ENCODE data around the gene AXIN1.

AXIN1 gene

DNA sequence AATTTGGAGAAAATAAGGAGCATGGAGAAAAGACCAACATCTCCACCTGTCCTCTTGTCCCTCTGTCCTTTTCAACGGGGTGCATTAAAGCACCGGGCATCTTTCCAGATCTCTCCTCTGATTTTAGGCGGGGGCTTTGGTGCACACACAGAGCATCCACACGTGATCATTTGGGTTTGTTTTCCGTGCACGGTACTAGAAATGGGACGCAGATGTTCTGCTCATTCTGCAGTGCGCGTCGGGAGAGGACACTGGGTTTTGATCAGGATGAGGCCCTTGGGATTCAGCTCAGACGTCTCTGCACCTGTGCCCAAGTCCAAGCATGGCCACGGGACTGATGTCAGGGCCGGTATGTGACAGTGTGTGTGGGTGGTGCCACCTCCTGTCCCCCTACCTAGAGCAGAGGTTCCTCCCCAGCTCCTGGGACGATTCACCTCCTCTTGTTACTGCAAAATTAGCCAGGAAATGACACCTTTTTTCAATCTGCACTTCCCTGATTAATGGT, 37.7 kb downstream of the AXIN1 start:
- Histone ChIP-seq H3K9me3 (ENCODE audit: insufficient read depth, low read depth, low read length) (no peaks in the 10 kb centered on the region), H3K27ac (ENCODE audit: low read length) (no peak overlapping the region), H3K27me3 (ENCODE audit: insufficient read depth, low read length) (no peaks in the 10 kb centered on the region), H3K4me1 (ENCODE audit: insufficient read depth, low read length) (peaks cover 7% of the 10 kb centered on the region), H3K36me3 (ENCODE audit: insufficient read depth, low read depth, low read length) (peaks cover 36% of the 10 kb centered on the region), H3K9ac (ENCODE audit: low read depth, low read length) (no peak overlapping the region), H3K4me3 (ENCODE audit: low read length) (no peak overlapping the region)

DNA sequence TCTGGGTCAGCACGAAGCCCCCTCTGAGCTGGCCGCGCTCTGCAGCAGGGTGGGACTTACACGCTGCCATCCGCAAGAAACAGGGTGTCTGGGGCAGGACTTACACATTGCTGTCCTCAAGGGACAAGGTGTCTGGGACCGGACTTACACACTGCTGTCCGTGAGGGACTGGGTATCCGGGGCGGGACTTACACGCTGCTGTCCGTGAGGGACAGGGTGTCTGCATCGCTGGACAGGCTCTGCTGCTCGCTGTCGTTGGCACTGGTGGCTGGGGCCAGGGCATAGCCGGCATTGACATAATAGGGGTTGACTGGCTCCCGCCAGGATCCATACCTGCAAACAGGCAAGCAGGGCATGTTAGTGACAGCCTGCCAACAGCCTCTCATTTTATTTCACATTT, 38.2 kb downstream of the AXIN1 start:
- Histone ChIP-seq H3K9me3 (ENCODE audit: insufficient read depth, low read depth, low read length) (no peaks in the 10 kb centered on the region), H3K4me1 (ENCODE audit: insufficient read depth, low read length) (peaks cover 7% of the 10 kb centered on the region), H3K36me3 (ENCODE audit: insufficient read depth, low read depth, low read length) (peaks cover 41% of the 10 kb centered on the region), H3K27me3 (ENCODE audit: insufficient read depth, low read length) (no peaks in the 10 kb centered on the region), H3K27ac (ENCODE audit: low read length) (no peak overlapping the region), H3K4me3 (ENCODE audit: low read length) (no peak overlapping the region), H3K9ac (ENCODE audit: low read depth, low read length) (no peak overlapping the region)

DNA sequence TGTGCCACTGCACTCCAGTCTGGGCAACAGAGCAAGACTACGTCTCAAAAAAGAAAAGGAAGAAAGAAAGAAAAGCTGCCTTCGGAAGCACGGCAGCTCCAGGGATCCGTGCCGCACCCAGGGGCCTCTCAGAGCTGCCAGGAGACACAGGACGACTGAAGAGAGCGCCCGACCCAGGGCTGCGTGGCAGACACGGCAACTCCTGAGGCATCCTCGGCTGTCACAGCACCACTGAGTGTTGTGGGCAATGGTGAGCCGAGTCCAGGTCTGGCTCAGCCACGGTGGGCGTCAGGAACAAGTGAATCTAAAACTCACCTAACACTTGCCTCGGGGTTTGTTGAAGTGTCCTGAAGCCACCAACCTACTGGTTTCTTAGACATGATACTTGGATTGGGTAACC, 40.8 kb downstream of the AXIN1 start:
- Histone ChIP-seq H3K4me1 (ENCODE audit: insufficient read depth, low read length) (0 out of 2 replicates have a peak, but pooled peaks cover under 1% of the 10 kb centered on the region), H3K9me3 (ENCODE audit: insufficient read depth, low read depth, low read length) (no peaks in the 10 kb centered on the region), H3K27me3 (ENCODE audit: insufficient read depth, low read length) (no peaks in the 10 kb centered on the region), H3K27ac (ENCODE audit: low read length) (no peak overlapping the region), H3K36me3 (ENCODE audit: insufficient read depth, low read depth, low read length) (peaks cover 55% of the 10 kb centered on the region), H3K4me3 (ENCODE audit: low read length) (no peak overlapping the region), H3K9ac (ENCODE audit: low read depth, low read length) (no peak overlapping the region)

DNA sequence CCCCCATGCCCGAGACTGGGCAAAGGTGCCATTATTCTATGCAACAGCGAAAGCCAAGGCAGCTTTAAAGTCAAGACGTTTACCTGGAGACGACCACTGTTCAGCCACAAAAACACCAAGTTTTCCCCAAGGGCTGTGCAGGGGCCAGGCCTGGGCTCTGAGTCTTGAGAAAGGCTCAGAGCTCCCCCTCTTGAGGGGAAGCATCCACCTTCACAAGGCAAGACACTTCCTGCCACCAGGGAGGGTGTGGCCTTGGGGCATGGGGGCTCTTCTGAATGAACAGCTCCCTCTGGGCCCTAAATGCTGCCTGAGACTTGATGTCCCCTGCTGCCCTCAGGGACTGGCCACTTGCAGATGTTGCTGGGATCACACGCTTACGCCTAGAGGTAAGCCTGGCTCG, 43.0 kb downstream of the AXIN1 start:
- H3K27ac ChIP-seq (ENCODE audit: low read length), result no peak overlapping the region
- H3K4me1 ChIP-seq (ENCODE audit: insufficient read depth, low read length), result no peaks in the 10 kb centered on the region
- H3K4me3 ChIP-seq (ENCODE audit: low read length), result no peak overlapping the region
- H3K9me3 ChIP-seq (ENCODE audit: insufficient read depth, low read depth, low read length), result no peaks in the 10 kb centered on the region
- peaks cover 61% of the 10 kb centered on the region for H3K36me3 ChIP-seq (ENCODE audit: insufficient read depth, low read depth, low read length)
- H3K9ac ChIP-seq (ENCODE audit: low read depth, low read length), result no peak overlapping the region
- no peaks in the 10 kb centered on the region for H3K27me3 ChIP-seq (ENCODE audit: insufficient read depth, low read length)

DNA sequence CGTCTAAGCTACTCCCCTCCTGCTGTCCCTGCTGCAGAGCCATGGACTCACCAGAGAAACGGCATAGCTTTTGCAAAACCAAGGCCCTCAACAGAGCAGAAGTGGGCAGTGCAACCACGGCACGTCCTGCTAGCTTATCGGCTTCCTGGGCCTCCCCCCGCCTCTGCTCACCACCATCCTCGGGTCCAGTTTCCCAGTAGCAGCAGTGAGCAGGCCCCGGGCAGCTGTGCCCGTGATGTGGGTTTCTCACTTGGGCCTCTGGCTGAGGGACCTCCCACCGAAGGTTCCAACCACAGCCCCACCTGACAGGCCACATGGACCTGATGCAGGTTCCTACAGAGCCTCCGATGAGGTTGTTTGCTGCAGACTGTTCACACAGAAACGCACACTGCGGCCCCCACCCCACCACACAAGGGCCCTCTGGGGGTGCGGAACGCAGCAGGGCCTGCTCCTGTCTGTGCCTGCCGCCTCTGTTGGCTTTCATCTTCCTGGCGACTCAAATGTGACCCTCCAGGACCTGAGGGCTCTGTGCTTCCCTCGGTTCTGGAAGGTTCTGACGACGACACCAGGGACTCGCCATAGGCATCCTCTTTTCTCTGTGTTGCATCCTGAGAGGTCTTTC, 44.7 kb downstream of the AXIN1 start:
- H3K4me1 ChIP-seq (ENCODE audit: insufficient read depth, low read length), result no peaks in the 10 kb centered on the region
- peaks cover 51% of the 10 kb centered on the region for H3K36me3 ChIP-seq (ENCODE audit: insufficient read depth, low read depth, low read length)
- H3K9me3 ChIP-seq (ENCODE audit: insufficient read depth, low read depth, low read length), result no peaks in the 10 kb centered on the region
- H3K4me3 ChIP-seq (ENCODE audit: low read length), result no peak overlapping the region
- no peak overlapping the region for H3K9ac ChIP-seq (ENCODE audit: low read depth, low read length)
- no peak overlapping the region for H3K27ac ChIP-seq (ENCODE audit: low read length)
- H3K27me3 ChIP-seq (ENCODE audit: insufficient read depth, low read length), result no peaks in the 10 kb centered on the region

DNA sequence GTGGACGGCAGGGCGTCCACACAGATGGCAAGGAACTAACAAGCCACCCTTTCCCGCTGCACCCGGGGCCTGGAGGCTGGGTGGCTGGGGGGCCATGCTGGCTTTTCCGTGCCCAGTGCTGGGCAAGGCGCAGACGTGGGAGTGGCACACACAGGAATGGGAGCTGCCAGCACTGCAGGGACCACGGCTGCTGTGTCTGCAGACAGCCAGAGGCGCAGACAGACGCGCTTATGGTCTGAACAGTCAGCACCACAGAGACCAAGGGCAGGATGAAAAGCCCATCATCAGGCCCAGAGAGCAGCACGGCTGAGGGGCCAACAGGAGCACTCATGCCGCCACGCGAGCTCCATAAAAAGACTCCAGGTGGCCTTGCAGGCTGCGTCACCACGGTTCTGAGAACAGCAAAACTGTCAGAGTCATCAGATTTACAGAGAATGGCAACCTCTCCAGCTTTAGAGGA, 45.6 kb downstream of the AXIN1 start:
- H3K4me1 ChIP-seq (ENCODE audit: insufficient read depth, low read length), result no peaks in the 10 kb centered on the region
- H3K9me3 ChIP-seq (ENCODE audit: insufficient read depth, low read depth, low read length), result no peaks in the 10 kb centered on the region
- no peak overlapping the region for H3K9ac ChIP-seq (ENCODE audit: low read depth, low read length)
- H3K4me3 ChIP-seq (ENCODE audit: low read length), result no peak overlapping the region
- peaks cover 50% of the 10 kb centered on the region for H3K36me3 ChIP-seq (ENCODE audit: insufficient read depth, low read depth, low read length)
- H3K27me3 ChIP-seq (ENCODE audit: insufficient read depth, low read length), result no peaks in the 10 kb centered on the region
- no peak overlapping the region for H3K27ac ChIP-seq (ENCODE audit: low read length)

DNA sequence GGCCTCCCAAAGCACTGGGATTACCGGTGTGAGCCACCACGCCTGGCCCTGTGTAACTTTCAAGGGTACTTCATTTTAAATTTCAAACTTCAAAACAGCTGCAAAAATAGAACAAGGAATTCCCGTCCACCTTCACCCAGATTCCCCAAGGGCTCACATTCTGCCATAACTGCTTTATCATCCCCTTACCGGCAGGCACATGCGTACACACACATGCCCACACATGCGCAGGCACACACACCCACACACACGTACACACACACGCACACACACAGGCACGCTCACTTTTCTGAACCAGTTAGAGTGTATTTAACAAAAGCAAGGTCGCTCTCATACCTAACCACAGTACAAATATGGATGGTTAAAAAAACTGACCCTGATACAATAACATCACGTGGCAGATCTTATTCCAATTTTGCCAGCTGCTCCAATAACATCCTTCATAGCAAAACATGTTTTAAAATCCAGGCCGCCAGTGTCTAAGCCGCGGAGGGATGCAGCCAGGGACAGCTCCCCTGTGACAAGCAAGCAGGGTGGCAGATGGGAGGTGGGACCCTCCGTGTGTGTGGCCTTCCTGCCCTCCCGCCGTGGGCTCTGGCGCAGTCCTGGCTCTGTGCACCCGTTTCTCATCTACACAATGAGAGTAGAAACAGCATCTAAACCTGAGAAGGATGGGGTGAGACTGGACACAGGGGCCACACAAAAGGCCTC, 46.5 kb downstream of the AXIN1 start:
- Histone ChIP-seq H3K9me3 (ENCODE audit: insufficient read depth, low read depth, low read length) (no peaks in the 10 kb centered on the region), H3K36me3 (ENCODE audit: insufficient read depth, low read depth, low read length) (peaks cover 50% of the 10 kb centered on the region), H3K4me3 (ENCODE audit: low read length) (no peak overlapping the region), H3K27ac (ENCODE audit: low read length) (no peak overlapping the region), H3K4me1 (ENCODE audit: insufficient read depth, low read length) (no peaks in the 10 kb centered on the region), H3K9ac (ENCODE audit: low read depth, low read length) (no peak overlapping the region), H3K27me3 (ENCODE audit: insufficient read depth, low read length) (no peaks in the 10 kb centered on the region)

DNA sequence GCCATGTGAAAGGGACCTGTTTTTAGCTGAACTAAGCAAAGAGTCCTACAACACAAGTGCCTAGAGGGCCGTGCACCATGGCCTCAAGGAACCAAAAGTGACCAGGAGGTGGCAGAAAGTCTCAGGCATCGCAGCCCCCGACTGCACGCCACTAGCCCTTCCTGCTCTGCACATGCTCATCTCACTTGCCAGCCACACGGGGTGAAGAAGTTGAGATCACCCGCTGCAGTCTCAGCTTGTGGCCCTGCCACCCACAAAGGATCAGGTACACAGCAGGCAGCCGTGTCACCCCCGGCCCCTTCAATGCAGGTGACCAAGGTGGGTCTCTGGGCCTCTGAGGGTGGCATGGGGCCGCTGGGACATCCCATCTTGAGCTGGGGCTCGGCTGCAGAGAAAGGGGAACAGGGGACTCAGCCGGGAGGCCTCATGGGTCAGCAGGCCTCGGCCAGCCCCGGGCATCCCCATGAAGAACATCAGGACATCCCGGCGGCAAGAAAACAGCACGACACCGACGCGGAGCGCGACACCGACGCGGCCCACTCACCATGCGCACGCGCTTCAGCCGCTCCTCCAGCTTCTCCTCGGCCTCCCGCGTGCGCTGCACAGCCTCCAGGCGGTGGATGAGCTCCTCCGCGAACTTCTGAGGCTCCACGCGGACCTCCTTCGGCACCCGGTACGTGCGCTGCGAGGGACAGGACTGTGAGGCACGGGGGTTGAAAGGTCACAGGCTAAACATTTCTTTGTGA, 48.6 kb downstream of the AXIN1 start:
- H3K36me3 ChIP-seq (ENCODE audit: insufficient read depth, low read depth, low read length), result peaks cover 44% of the 10 kb centered on the region
- H3K27ac ChIP-seq (ENCODE audit: low read length), result no peak overlapping the region
- no peak overlapping the region for H3K9ac ChIP-seq (ENCODE audit: low read depth, low read length)
- H3K9me3 ChIP-seq (ENCODE audit: insufficient read depth, low read depth, low read length), result no peaks in the 10 kb centered on the region
- no peak overlapping the region for H3K4me3 ChIP-seq (ENCODE audit: low read length)
- H3K27me3 ChIP-seq (ENCODE audit: insufficient read depth, low read length), result no peaks in the 10 kb centered on the region
- no peaks in the 10 kb centered on the region for H3K4me1 ChIP-seq (ENCODE audit: insufficient read depth, low read length)

DNA sequence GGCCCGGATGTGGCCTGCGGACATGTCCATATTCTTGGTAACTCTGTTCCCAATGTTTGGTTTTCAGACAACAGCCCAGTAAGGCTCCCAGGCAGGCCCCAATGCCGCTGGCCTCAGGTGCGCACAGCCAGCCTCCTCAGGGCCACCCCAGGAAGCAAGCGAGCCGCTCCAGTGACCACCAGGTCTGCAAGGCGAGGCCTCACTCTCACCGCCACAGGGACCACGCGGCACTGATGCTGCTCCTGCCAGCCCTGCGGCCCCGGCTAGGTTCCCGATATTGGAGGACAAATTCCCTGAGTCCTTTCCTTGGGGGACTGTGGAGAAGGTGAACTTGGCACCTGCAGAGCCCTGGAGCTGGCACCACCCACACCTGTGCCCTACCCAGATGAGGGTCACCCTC, 50.6 kb downstream of the AXIN1 start:
- Histone ChIP-seq H3K9ac (ENCODE audit: low read depth, low read length) (no peak overlapping the region), H3K4me1 (ENCODE audit: insufficient read depth, low read length) (no peaks in the 10 kb centered on the region), H3K36me3 (ENCODE audit: insufficient read depth, low read depth, low read length) (peaks cover 34% of the 10 kb centered on the region), H3K27ac (ENCODE audit: low read length) (no peak overlapping the region), H3K9me3 (ENCODE audit: insufficient read depth, low read depth, low read length) (no peaks in the 10 kb centered on the region), H3K27me3 (ENCODE audit: insufficient read depth, low read length) (no peaks in the 10 kb centered on the region), H3K4me3 (ENCODE audit: low read length) (no peak overlapping the region)

DNA sequence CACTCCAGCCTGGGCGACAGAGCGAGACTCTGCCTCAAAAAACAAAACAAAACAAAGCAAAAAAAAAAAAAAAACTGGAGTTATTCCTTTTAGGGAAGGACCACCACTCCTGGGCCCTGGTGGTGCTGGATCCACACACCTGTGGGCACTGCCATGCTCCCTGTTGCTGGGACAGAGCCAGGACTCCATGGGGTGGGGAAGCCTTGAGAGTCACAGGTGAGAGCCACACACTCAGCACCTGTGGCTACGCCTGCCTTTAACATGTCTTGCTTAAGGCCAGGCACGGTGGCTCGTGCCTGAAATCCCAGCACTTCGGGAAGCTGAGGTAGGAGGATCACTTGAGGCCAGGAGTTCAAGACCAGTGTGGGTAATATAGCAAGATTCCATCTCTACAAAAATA, 51.3 kb downstream of the AXIN1 start:
- H3K27me3 ChIP-seq (ENCODE audit: insufficient read depth, low read length), result no peaks in the 10 kb centered on the region
- no peaks in the 10 kb centered on the region for H3K4me1 ChIP-seq (ENCODE audit: insufficient read depth, low read length)
- H3K9me3 ChIP-seq (ENCODE audit: insufficient read depth, low read depth, low read length), result no peaks in the 10 kb centered on the region
- no peak overlapping the region for H3K4me3 ChIP-seq (ENCODE audit: low read length)
- no peak overlapping the region for H3K27ac ChIP-seq (ENCODE audit: low read length)
- H3K9ac ChIP-seq (ENCODE audit: low read depth, low read length), result no peak overlapping the region
- peaks cover 29% of the 10 kb centered on the region for H3K36me3 ChIP-seq (ENCODE audit: insufficient read depth, low read depth, low read length)

DNA sequence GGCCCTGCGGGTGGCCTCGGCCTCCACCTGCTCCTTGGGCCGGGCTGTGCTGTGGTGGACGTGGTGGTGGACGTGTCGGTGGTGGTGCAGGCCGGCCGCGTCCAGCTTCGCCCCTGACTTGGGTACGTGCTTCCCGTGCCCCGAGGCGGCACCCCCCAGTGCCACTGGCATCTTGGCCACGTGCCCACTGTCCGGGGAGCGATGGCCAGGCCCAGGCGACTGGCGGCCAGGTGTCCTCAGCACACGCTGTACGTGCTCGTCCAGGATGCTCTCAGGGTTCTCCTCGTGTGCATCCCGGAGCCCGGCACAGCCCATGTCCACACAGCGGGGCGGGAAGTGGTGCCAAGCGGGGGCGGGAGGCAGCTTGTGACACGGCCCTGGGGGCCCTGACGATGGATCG, 54.7 kb downstream of the AXIN1 start:
- no peaks in the 10 kb centered on the region for H3K4me1 ChIP-seq (ENCODE audit: insufficient read depth, low read length)
- H3K9ac ChIP-seq (ENCODE audit: low read depth, low read length), result no peak overlapping the region
- H3K36me3 ChIP-seq (ENCODE audit: insufficient read depth, low read depth, low read length), result peaks cover 24% of the 10 kb centered on the region

More for the DNA sequence above, 54.7 kb downstream of the AXIN1 start:
- no peak overlapping the region for H3K4me3 ChIP-seq (ENCODE audit: low read length)
- no peaks in the 10 kb centered on the region for H3K9me3 ChIP-seq (ENCODE audit: insufficient read depth, low read depth, low read length)
- H3K27me3 ChIP-seq (ENCODE audit: insufficient read depth, low read length), result no peaks in the 10 kb centered on the region
- no peak overlapping the region for H3K27ac ChIP-seq (ENCODE audit: low read length)
